ENCODE results near the gene TICAM1. TPM values are rescaled to one million over a fixed set of nuclear protein-coding genes. Genes with fewer than 3 reads are reported as not detected.
A peak's percentile ranks its signal among the peaks of the same experiment; 100 is the strongest.

The TICAM1 gene
- total and polyA plus RNA-seq, 11 donors = 3.7 to 13.6 (median 7.0) TPM

- Histone ChIP-seq H3K36me3 (peaks cover 0 to 12% (median 0%) of the 10 kb centered on the region in 9 donors), H3K27ac (peak overlapping the region; percentile 33 to 82 (median 65)), H3K4me3 (peak overlapping the region in 4 of 12 donors; percentile 5 to 16 (median 12)), H3K4me1 (peaks cover 0 to 34% (median 11%) of the 10 kb centered on the region in 12 donors), H3K27me3 (no peaks in the 10 kb centered on the region), H3K9me3 (no peaks in the 10 kb centered on the region)
- TF ChIP-seq POLR2A (IDR thresholded peaks at IDR 0.05) (no peak), CTCF (IDR thresholded peaks at IDR 0.05) (no peak)
- intact Hi-C loops (cut with DNase I) = loop anchor here in 4 of 10 donors (1.0 to 5.0 kb wide), 2 partner anchors 11 to 70 kb away; partner anchors contain the start of gene FEM1A (in 1 of the 4)
- 32 to 47% (median 38%) methylated on average over 7 of the region's 7 CpGs for WGBS, 4 donors
- DNase-seq (peak in 4 of 5 donors; percentile 69 to 87 (median 78)), ATAC-seq (peak; percentile 62 to 85 (median 84))
Observed at GRCh38 chr19:4802711-4803110, 28.8 kb downstream of the TICAM1 start.

- TF ChIP-seq CTCF (IDR thresholded peaks at IDR 0.05) (no peak), POLR2A (IDR thresholded peaks at IDR 0.05) (no peak)
- ATAC-seq (no peak), DNase-seq (no peak)
- H3K27me3 ChIP-seq = no peaks in the 10 kb centered on the region
- peak overlapping the region in 1 of 12 donors; percentile 12 for H3K4me3 ChIP-seq
- 92 to 95% (median 94%) methylated on average over 3 of the region's 3 CpGs for WGBS, 4 donors
- intact Hi-C loops (cut with DNase I) = loop anchor here in 3 of 10 donors (5.0 kb wide), 1 partner anchor 69 kb away; no protein-coding TSS in a partner anchor
- H3K9me3 ChIP-seq = no peaks in the 10 kb centered on the region
- peaks cover 0 to 41% (median 11%) of the 10 kb centered on the region in 12 donors for H3K4me1 ChIP-seq
- H3K36me3 ChIP-seq = peaks cover 0 to 24% (median 8%) of the 10 kb centered on the region in 9 donors
- peak overlapping the region; percentile 50 to 87 (median 72) for H3K27ac ChIP-seq
Observed at GRCh38 chr19:4801085-4801619, 30.4 kb downstream of the TICAM1 start.

GRCh38 chr19:4800591-4801081 lies 30.9 kb downstream of the TICAM1 start:
- peaks cover 0 to 29% (median 12%) of the 10 kb centered on the region in 9 donors for H3K36me3 ChIP-seq
- peak overlapping the region in 1 of 12 donors; percentile 12 for H3K4me3 ChIP-seq
- H3K27ac ChIP-seq = peak overlapping the region; percentile 50 to 87 (median 72)
- peaks cover 0 to 46% (median 12%) of the 10 kb centered on the region in 12 donors for H3K4me1 ChIP-seq
- H3K27me3 ChIP-seq = no peaks in the 10 kb centered on the region
- 29 to 51% (median 39%) methylated on average over 22 to 23 of the region's 23 CpGs for WGBS, 4 donors
- intact Hi-C loops (cut with DNase I) = loop anchor here in 3 of 10 donors (5.0 kb wide), 1 partner anchor 68 kb away; no protein-coding TSS in a partner anchor
- H3K9me3 ChIP-seq = no peaks in the 10 kb centered on the region
- TF ChIP-seq CTCF (IDR thresholded peaks at IDR 0.05) (no peak), POLR2A (IDR thresholded peaks at IDR 0.05) (peak in 1 of 2 donors; percentile 57)
- DNase-seq (peak in 4 of 5 donors; percentile 45 to 83 (median 60)), ATAC-seq (peak; percentile 60 to 86 (median 76))

- DNase-seq (no peak), ATAC-seq (no peak)
- TF ChIP-seq POLR2A (IDR thresholded peaks at IDR 0.05) (no peak), CTCF (IDR thresholded peaks at IDR 0.05) (no peak)
- H3K27ac ChIP-seq = peak overlapping the region in 10 of 12 donors; percentile 12 to 68 (median 50)
- H3K36me3 ChIP-seq = peaks cover 0 to 60% (median 42%) of the 10 kb centered on the region in 9 donors
- 56 to 70% (median 64%) methylated on average over 9 of the region's 9 CpGs for WGBS, 4 donors
- intact Hi-C loops (cut with DNase I) = no loop called here
- no peaks in the 10 kb centered on the region for H3K9me3 ChIP-seq
- H3K4me3 ChIP-seq = peak overlapping the region in 6 of 12 donors; percentile 4 to 26 (median 10)
- H3K4me1 ChIP-seq = peaks cover 0 to 56% (median 38%) of the 10 kb centered on the region in 12 donors
- H3K27me3 ChIP-seq = no peaks in the 10 kb centered on the region
Observed at GRCh38 chr19:4795400-4795799, 36.1 kb downstream of the TICAM1 start.

All from heart left ventricle (tissue), 16 donors.